HG03103 (cell line): ENCODE data around the gene DDX39A.

Source experiments
- ATAC-seq: cut with Tn5 transposase; IDR thresholded peaks from one replicate; pipeline ENCODE4 v1.9.1; 2021; ENCODE audit warnings: low read depth; ENCODE audit not compliant: unreplicated experiment

The DDX39A gene

DNA sequence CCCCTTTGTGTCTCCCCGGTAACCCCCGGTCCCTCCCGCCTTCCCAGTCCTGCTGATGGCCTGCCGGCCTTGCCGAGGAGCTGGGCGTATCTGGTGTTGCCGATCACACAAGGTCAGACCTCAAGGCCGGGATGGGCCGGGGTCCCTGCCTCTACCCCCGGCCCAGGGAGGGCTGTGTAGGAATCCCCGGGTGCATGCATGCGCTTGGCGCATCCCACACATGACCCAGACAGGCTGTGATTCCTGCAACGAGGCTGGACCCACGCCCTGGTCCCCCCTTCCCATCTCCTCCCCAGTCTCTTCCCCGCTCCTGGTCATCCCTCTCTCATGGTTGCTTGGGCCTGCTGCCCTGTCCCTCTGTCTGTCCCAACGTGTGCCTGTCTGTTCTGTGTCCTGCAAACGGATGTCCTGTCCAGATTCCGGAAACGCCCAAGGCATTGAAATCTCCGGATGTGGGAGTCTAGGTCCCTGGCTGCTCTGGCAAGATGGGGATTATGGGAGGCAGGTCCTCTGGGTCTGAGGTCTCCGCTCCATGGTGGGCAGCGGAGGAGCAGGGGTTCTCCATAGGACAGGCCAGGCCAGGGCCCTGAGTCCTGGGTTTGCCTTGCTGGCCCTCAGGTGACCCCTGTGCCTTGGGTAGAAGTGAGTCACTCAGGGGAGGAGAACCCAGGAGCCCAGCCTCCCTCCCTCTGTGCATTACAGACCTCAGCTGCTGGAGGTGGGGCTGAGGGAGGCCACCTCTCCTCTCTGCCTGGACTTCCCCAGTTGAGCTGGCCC lies 15.6 kb upstream of the DDX39A start:
- no peak for ATAC-seq

DNA sequence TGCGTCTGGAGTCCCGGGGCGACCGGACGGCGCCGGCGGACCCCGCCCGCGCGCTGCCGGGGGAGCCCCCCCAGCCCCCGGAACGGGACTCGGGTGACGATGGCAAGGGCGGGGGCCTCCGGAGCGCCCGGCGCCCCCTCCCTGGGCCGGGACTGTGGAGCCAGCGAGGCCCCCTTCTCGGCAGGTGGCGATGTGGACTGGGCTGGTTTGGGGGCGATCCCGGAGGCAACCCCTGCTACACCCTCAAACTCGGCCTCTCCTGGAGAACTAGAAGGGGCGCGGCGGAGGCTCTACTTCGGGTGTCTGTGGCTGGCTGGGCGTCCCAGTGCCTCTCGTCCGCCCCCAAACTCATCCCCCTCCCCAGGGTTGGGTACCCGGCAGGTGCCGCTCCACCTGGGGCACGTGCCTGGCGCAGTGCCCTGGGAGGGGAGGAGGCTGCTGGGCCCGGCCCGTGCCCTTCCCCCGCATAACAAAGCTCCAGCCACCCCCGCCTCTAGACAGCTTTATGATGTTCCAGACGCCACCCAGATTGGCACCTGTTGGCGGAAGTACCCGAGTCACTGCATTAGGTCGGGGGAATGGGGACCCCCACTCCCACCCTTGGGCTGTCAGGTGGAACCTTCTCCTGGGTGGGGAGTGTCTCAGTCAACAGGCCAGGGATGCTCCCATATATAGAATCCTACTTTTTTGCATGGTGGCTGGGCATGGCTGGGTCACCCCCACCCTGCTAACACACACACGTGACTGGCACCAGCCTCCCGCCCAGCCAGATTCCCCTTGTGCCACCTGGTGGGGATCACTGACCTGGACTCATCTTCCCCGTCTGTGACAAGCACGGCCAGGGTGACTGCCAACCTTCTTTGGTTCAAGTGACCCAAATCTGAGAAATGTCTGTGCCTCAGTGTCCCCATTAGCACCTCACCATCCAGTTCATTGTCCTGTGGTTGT lies 14.7 kb upstream of the DDX39A start:
- no peak for ATAC-seq

DNA sequence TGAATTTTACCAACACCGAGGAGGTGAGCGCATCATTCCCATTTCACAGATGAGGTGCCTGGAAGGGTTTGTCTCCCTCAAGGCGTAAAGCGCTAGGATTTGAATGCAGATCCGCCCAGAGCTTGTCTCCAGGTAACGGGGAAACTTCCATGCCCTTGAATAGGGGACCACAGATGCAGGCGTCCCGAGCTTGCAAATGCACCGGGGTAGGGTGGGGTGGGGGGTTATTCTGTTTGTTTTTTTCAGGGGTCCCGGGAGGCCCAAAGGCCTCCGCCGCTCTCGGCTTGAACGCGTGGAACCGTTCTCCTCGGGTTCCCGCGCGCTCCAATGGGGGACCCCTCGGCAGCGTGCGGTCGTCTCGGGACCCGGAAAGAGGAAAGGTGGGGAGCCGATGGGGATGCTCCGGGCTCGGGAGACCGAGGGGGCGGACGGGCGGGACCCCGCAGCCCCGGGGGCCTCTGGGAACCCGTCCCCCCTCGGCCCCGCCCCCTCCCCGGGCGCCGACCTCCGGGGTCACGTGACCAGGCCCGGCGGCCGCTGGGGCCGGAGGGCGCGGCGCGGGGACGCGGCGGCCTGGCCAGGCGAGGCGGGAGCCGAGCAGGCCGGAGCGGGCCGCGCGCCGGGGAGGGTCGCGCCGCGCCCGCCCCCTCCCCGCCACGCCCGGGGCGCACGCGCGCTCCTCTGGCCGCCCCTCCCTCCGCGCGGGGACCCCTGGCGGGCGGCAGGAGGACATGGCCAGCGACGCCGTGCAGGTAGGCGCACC lies 13.8 kb upstream of the DDX39A start, which contains the start of gene PKN1:
PKN1 (plus strand) TSS at position 516 of the 763 bp plus-strand sequence; CDS start at position 732, 216 bp downstream.
- ATAC-seq: no peak

DNA sequence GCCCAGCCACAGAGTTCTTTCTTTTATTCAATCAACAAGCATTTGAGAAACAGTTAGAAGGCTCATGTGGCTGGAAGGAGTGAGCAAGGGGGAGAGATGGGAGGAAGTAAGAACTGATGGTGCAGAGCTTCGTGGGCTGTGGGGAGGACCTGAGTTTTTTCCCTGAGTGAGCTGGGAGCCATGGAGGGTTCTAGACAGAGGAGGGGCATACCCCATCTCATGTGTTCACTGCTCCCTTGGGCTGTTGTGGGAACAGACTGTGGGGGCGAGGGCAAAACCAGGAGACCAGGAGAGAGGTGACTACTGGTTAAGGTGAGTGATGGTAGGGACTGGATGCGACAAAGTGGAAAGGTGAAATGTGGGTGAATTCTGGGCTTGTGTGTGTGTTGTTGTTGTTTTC lies 11.6 kb upstream of the DDX39A start:
- no peak for ATAC-seq

DNA sequence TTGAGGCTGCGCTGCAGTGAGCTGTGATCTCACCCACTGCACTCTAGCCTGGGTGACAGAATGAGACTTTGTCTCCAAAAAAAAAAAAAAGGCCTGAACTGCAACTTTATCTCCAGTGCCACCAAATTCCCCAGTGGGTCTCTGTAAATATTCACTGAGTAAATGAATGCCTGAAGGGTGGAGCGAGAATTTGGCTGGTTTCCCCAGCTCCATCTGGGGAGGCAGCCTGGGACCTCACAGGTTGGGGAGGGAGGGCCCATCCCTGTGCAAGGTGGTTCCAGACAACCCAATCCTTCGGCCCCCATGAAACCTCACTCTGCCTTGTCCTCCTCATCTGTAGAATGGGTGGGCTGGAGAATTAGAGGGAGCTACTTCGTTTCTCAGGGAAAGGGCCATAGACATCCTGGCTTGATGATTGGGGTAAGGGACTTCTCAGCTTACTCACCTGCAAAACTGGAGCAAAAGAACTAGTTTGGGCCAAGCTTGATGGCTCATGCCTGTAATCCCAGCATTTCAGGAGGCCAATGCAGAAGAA lies 9.8 kb upstream of the DDX39A start:
- no peak for ATAC-seq

DNA sequence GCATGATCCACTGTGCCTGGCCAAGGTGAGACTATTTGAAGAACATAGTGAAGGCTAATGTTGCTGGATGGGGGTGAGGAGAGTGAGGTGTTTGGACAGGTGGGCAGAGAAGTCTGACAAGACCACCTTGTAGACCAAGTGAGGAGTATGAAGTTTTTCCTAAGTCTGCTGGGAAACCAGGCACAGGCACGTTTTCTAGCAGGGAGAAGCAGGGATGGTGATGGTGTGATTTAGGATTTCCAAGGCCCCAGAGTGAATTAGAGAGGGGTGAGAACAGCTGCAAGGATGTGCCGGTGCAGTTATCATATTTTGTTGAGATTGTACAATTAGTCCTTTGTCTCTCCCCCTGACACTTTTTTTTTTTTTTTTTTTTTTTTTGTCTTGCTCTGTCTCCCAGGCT lies 8.3 kb upstream of the DDX39A start:
- ATAC-seq: no peak

DNA sequence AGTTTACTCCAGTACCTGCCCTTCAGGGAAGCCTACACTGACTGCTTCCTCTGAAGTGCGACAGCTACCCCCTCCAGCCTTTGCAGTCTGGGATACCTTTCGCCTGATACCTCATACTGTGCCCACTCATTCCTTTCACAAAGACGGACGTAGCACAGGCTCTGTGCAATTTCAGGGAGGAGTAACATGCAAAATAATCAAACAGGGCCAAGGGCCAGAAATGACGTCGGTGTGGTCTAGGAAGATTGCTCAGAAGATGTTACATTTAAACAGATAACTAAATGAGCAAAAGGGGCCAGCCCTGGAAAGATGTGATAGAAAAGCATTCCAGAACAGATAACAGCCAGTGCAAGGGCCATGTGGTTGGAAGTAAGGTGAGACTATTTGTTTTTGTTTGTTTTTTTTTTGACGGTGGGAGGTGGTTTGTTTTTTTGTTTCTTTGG lies 6.6 kb upstream of the DDX39A start:
- ATAC-seq: no peak

DNA sequence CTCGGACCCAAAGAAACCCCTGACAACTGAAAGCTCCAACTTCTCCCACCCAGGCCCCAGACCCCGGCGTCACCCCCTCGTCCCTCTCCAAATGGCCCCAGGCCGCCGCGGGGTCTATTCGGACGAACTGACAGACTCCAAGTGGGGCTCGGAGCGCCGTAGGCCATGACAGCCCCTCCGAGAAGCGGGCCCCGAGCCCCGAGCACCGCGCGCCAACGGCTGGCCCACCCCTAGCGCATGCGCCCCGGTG lies 360 bp downstream of the DDX39A start:
- ATAC-seq: peak; percentile 28

DNA sequence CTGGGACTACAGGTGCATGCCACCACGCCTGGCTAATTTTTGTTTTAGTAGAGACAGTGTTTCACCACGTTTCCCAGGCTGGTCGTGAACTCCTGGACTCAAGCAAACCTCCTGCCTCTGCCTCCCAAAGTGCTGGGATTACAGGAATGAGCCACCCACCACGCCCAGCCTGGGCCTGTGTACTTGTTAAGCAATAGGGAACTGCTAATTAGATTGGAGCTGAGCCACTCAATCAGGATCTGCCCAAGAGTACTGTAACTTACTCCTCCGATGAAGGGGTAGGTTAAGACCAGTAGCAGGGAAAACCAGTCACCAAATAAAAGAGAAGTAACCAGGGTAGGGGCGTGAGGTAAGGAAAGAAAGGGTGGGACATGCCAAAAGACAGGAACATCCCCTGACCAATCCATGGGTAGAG lies 2.3 kb downstream of the DDX39A start:
- no peak for ATAC-seq

DNA sequence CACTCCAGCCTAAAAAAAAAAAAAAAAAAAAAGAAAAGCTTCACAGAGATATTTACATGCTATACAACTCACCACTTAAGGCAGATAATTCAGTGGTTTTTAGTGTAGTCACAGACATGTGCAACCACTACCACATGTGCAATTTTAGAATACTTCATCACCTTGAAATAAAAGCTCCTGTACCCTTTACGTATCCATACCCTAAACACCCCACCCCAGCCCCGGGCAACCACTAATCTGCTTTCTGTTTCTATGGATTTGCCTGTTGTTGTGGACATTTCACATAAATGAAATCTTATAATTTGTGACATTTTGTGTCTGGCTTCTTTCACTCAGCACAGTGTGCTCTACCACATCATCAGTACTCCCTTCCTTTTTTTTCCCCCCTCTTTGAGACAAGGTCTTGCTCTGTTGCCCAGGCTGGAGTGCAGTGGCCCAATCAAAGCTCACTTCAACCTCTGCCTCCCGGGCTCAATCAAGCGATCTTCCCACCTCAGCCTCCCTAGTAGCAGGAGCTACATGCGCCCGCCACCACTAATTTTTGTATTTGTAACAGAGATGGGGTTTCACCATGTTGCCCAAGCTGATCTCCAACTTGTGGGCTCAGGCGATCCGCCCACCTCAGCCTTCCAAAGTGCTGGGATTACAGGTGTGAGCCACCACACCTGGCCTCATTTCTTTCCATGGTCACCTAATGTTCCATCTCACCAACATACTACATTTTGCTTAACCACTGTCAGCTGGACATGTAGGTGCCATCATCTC lies 4.0 kb downstream of the DDX39A start:
- ATAC-seq: no peak

DNA sequence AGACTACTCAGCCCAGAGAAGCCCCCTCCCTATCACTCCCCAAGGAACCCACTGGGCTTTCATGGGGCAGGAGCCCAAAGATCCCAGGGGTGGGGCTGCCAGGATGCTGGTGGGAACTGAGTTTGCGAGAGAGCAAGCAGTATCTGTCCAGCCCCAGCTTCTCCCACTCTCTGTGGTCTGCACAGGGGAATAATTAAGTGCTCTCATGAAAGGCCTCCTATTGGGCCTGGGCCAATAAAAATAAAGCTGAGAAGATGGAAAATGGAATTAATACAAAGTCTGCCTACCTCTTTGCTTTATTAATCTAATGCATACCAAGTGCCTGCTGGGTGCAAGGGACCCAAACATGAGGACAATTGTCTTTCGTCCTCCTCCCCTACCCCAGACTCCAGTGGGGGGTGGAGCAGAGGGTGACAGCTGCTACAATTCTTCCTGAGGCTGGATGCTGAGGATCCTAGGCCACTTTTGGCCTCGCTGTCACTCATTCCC lies 5.4 kb downstream of the DDX39A start:
- no peak for ATAC-seq

DNA sequence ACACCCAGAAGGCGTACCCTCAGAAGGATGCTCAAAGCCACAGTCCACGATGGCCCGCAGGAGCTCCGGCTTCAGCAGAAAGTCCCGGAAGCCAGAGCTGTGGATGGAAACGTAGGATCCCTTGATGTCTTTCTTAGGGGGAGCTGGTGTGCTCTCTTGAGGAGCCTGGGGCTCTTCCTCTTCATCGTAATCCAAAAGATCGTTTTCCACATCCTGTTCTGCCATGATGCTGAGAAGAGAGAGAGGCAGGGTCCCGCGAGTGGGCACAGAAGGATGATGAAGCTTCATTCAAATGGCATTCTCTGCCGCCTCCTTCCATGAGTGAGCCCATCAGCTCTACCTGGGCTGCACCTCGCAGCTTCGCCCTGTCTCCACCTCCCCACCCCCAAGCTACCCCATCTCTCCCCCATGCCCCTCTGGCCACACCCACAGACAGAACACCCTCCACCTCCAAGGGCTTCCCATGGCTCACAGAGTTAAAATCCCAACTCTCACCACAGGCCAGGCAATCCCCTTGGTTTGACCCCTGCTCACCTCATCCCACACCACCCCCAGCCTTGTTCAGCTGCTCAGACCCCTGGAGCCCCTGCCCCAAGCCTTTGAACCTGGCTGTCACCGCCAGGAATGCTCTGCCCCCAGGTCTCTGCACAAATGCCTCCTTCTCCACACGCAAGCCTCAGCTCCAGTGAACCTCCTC lies 6.0 kb downstream of the DDX39A start:
- ATAC-seq: no peak

DNA sequence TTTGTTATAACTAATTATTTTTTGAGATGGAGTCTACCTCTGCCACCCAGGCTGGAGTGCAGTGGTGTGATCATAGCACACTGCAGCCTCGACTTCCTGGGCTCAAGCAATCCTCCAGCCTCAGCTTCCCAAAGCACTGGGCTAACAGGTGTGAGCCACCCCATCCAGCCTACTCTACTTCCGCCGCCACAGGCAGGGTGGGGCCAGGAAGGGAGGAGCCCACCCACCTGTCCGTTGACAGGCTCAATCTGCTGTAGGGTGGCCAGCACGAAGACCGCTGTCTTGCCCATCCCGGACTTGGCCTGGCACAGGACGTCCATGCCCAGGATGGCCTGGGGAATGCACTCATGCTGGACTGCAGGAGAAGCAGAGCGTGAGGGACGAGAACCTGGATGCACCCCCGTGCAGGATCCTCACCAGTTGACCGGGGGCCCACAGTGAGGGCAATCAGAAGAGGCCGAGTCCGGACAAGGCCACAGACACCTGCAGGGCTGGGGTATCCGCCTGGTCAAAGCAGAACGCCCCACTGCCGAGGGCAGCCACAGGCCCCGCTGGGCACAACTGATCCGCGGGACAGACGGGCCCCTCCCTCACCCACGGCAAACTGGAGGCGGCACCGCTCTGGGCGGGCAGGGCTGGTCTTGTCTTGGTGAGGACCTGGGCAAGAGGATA lies 6.7 kb downstream of the DDX39A start:
- no peak for ATAC-seq

DNA sequence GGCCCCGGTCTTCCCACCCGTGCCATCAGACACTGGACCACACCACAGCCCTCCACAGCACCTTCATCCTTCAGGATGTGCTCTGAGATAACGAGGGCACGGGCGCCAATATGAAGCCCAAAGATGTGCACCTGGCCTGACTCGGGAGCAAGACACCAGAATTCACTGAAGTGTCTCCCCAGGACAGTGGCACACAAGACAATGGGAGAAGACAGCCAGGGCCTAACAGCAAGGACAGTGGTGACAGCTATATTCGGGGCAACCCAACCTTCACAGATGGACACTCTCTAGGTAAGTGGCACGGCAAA lies 7.2 kb downstream of the DDX39A start:
- ATAC-seq: no peak

DNA sequence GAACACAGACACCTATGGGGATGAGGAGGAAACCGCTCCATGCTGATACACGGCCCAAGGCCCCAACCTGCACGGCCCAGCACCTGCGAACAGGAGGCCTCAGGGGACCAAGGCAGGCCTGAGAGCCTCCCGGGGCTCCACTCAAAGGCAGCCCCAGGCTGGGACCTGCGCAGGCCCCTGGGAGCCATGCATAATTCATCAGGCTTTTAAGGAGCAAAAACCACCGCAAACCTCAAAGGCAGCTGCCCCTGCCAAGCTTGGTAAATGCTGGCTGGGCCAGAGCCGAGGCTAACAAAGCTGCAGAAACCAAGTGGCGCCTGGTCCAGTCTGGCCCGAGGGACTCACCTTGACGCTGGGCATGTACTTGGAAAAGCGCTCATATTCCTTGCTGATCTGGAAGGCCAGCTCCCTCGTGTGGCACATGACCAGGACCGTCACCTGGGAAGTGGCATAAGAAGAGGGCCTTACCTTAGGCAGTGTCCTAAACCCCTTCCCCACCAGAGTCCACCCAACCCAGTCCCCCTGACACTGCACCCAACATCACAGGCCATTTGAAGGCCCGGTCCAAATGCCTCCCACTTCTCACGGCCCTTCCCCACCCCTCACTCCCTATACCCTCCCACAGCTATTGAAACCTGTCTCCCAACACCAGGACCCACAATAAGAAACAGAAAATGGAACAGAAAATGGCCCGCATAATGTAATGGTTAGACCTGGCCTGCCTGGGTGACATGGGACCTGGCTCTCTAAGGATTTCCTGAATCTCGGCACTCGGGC lies 7.8 kb downstream of the DDX39A start:
- ATAC-seq: no peak

DNA sequence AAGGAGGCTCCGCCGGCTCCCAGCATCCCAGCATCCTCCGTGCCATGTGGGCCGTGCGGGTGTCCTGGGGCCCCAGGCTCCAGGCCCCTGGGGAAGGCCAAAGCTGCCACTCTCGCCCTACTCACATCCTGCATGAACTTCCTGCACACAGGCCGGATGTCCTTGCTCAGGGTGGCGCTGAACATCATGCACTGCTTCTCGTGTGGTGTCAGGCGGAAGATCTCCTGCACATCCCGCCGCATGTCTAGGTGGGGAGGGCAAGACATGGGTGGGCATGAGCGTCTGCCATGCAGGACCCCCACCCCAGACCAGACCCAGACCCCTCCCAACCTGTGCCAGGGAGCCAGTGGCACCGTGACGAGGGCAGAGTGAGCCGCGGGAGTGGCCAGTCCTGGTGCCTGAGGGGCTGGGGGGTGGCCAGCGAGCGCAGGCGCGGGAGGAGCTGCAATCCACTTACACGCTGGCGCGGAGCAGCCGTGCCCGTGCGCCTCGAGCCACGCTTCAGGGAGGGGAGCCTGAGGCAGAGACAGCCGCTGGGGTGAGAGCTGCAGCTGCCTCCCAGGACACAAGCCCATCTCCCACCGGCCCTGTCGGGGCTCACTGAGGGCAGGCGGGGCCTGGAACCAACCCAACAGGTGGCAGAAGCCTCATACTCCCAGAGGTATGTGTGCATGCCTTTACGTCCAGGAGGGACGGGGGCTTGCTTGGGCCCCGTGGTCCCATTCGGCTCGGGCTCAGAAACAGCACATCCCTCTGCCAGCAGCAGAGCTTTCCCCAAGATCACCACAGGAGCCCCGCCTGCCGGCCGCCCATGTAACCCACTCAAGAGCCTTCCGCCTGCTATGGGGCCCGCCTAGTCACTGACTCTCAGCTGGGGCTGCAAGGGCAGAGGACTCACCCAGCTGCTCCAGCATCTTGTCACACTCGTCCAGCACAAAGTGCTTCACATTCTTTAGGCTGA lies 8.8 kb downstream of the DDX39A start:
- no peak for ATAC-seq
